Vagina (tissue), 2 donors: ENCODE data around the gene VPS37D. TPM values are rescaled to one million over a fixed set of nuclear protein-coding genes. Genes with fewer than 3 reads are reported as not detected.

Experiments used
- DNase-seq, 2 donors: peaks; one replicate each; pipeline ENCODE4 v3.0.0-alpha.2; 2017; ENCODE audit errors: extremely low spot score in 2 of 2
- H3K27ac ChIP-seq: fragments of 200-600 bp; sonication (generic); one replicate; pipeline ENCODE4 v1.5.1; 2019
- H3K27me3 ChIP-seq: fragments of 200-600 bp; sonication (generic); one replicate; pipeline ENCODE4 v1.5.1; 2019
- H3K36me3 ChIP-seq, 2 donors: fragments of 200-600 bp; sonication (generic); one replicate each; pipeline ENCODE4 v1.5.1; 2017 to 2019
- H3K4me1 ChIP-seq: fragments of 200-600 bp; sonication (generic); one replicate; pipeline ENCODE4 v1.5.1; 2019
- H3K4me3 ChIP-seq, 2 donors: fragments of 200-600 bp; sonication (generic); 1 replicate in 1 of 2; 2 replicates in 1 of 2; pipeline ENCODE4 v1.5.1; 2016 to 2019
- H3K9me3 ChIP-seq: fragments of 200-600 bp; sonication (generic); one replicate; pipeline ENCODE4 v1.5.1; 2019
- CTCF ChIP-seq, 3 experiments: fragments of 450-650 bp in 2 of 3; fragments of 200-600 bp in 1 of 3; sonication (generic) in 1 of 3; IDR thresholded peaks; one replicate each; pipeline ENCODE4 v1.5.1; 2017 to 2019; ENCODE audit warnings: antibody characterized with exemption in 3 of 3, mild to moderate bottlenecking in 2 of 3, moderate library complexity in 2 of 3
- POLR2A ChIP-seq, 2 donors: fragments of 450-650 bp; IDR thresholded peaks; one replicate each; pipeline ENCODE4 v1.6.1; 2017; ENCODE audit warnings: antibody characterized with exemption in 2 of 2, mild to moderate bottlenecking in 2 of 2, moderate library complexity in 2 of 2
- POLR2AphosphoS5 ChIP-seq, 2 donors: sonication (generic); formaldehyde crosslinking; IDR thresholded peaks; one replicate each; pipeline ENCODE4 v1.9.0; 2017; ENCODE audit warnings: antibody characterized with exemption in 2 of 2, mild to moderate bottlenecking in 2 of 2, low read depth in 1 of 2; ENCODE audit not compliant: insufficient read depth in 1 of 2
- intact Hi-C: fragments of 100-400 bp; cut with DNase I; formaldehyde crosslinking; loops from one replicate; pipeline ENCODE4 v1.15.1; 2023
- total RNA-seq: library from RNA; depleted of rRNA; stranded (reverse); fragments of >200 nt; gene quantifications from one replicate; pipeline ENCODE4 v1.2.3, GENCODE V29; 2016

VPS37D gene
- total RNA-seq, 1 donor from 2014 or later, result 5.4 TPM

GRCh38 chr7:73622909-73623797 lies 44.5 kb upstream of the VPS37D start:
- Histone ChIP-seq H3K4me1 (peaks cover 22% of the 10 kb centered on the region), H3K27me3 (no peaks in the 10 kb centered on the region), H3K4me3 (peak overlapping the region; percentile 34 to 41), H3K9me3 (no peaks in the 10 kb centered on the region), H3K27ac (no peak overlapping the region), H3K36me3 (no peaks in the 10 kb centered on the region)
- DNase-seq, result no peak
- TF ChIP-seq POLR2A (IDR thresholded peaks at IDR 0.05) (no peak), POLR2AphosphoS5 (IDR thresholded peaks at IDR 0.05; ENCODE audit: insufficient read depth in 1 of 2, low read depth in 1 of 2) (no peak), CTCF (IDR thresholded peaks at IDR 0.05) (no peak)
- intact Hi-C loops, result no loop called here

GRCh38 chr7:73623798-73624668 lies 43.6 kb upstream of the VPS37D start, which contains the start of gene MLXIPL:
MLXIPL (minus strand) TSS chr7:73624522; CDS start chr7:73624492, 30 bp downstream.
- DNase-seq, result no peak
- TF ChIP-seq POLR2A (IDR thresholded peaks at IDR 0.05) (no peak), CTCF (IDR thresholded peaks at IDR 0.05) (no peak), POLR2AphosphoS5 (IDR thresholded peaks at IDR 0.05; ENCODE audit: insufficient read depth in 1 of 2, low read depth in 1 of 2) (no peak)
- no peaks in the 10 kb centered on the region for H3K9me3 ChIP-seq
- H3K4me3 ChIP-seq, result peak within 1 kb of the TSS; percentile 34 to 41
- H3K36me3 ChIP-seq, result no peaks in the 10 kb centered on the region
- H3K4me1 ChIP-seq, result peaks cover 22% of the 10 kb centered on the region
- intact Hi-C loops, result no loop called here
- no peak within 1 kb of the TSS for H3K27ac ChIP-seq
- no peaks in the 10 kb centered on the region for H3K27me3 ChIP-seq

- no peaks in the 10 kb centered on the region for H3K27me3 ChIP-seq
- peaks cover 22% of the 10 kb centered on the region for H3K4me1 ChIP-seq
- no peak for TF ChIP-seq CTCF (IDR thresholded peaks at IDR 0.05)
- no peak for TF ChIP-seq POLR2A (IDR thresholded peaks at IDR 0.05)
- TF ChIP-seq POLR2AphosphoS5 (IDR thresholded peaks at IDR 0.05; ENCODE audit: insufficient read depth in 1 of 2, low read depth in 1 of 2), result no peak
- no peaks in the 10 kb centered on the region for H3K9me3 ChIP-seq
- H3K36me3 ChIP-seq, result no peaks in the 10 kb centered on the region
- no peak for DNase-seq
- intact Hi-C loops, result no loop called here
- H3K4me3 ChIP-seq, result peak overlapping the region; percentile 34 to 41
- no peak overlapping the region for H3K27ac ChIP-seq
Measured at GRCh38 chr7:73624669-73625001, 43.0 kb upstream of the VPS37D start.

GRCh38 chr7:73625276-73625675 lies 42.4 kb upstream of the VPS37D start:
- DNase-seq, result no peak
- Histone ChIP-seq H3K27ac (no peak overlapping the region), H3K4me1 (peaks cover 22% of the 10 kb centered on the region), H3K27me3 (no peaks in the 10 kb centered on the region), H3K4me3 (no peak overlapping the region), H3K36me3 (no peaks in the 10 kb centered on the region), H3K9me3 (no peaks in the 10 kb centered on the region)
- TF ChIP-seq POLR2A (IDR thresholded peaks at IDR 0.05) (no peak), POLR2AphosphoS5 (IDR thresholded peaks at IDR 0.05; ENCODE audit: insufficient read depth in 1 of 2, low read depth in 1 of 2) (no peak), CTCF (IDR thresholded peaks at IDR 0.05) (no peak)
- intact Hi-C loops, result no loop called here
